Measurements from ENCODE around the gene P2RX1. TPM values are rescaled to one million over a fixed set of nuclear protein-coding genes. Genes with fewer than 3 reads are reported as not detected.

The P2RX1 gene
- total RNA-seq, 1 donor from 2014 or later, result 4.2 TPM

DNA sequence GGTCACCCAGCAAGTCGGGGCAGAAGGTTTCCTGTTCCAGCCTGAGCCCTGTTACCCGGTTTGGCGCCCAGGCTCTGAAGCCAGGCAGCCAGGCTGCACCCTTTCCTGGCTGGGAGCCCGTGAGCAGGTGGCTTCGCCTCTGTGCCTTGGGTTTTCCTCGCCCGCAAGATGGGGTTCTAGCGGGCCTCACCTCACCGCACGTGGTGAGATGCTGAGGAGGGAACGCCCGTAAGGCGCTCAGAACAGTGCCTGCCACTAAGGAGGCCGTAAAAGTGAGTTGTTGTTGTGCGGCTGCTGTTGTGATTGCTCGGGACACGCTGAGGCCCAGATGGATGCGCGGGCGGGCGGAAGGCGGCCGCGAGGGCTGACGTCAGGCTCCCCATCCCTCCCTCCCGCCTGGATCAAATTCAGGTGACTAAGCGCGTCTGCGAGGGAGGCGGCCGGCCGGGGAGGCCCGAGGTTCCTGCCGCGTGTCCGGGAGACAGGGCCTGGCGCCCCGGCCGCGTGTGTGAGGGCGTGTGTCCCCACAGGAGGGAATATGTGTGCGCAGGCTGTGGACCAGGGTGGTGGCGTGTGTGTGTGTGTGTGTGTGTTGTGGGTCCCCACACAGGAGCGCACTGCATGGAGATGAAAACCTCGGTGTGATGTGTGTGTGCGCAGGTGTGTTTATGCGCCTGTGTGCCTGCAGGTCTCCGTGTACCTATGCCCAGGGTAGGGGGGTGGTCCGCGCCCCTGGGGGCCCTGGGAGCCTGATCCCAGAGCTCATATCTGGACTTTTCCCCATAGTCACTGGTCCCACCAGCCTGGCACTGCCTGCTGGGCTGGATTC, 27.7 kb downstream of the P2RX1 start:
- intact Hi-C loops (cut with DNase I), result no loop called here
- no peaks in the 10 kb centered on the region for H3K27me3 ChIP-seq
- H3K27ac ChIP-seq, result peak overlapping the region; percentile 96
- peaks cover 79% of the 10 kb centered on the region for H3K4me1 ChIP-seq
- H3K4me3 ChIP-seq, result peak overlapping the region in 1 of 2 donors; percentile 11
- DNase-seq (ENCODE audit: extremely low spot score in 2 of 2), result peak in 1 of 2 donors; percentile 97
- no peaks in the 10 kb centered on the region for H3K9me3 ChIP-seq
- peaks cover 0 to 13% of the 10 kb centered on the region in 2 donors for H3K36me3 ChIP-seq
- TF ChIP-seq POLR2A (IDR thresholded peaks at IDR 0.05), result peak in 1 of 2 donors; percentile 53
- peak; percentile 92 to 95 for TF ChIP-seq POLR2AphosphoS5 (IDR thresholded peaks at IDR 0.05; ENCODE audit: insufficient read depth in 1 of 2, low read depth in 1 of 2)
- TF ChIP-seq, protein P1, sequence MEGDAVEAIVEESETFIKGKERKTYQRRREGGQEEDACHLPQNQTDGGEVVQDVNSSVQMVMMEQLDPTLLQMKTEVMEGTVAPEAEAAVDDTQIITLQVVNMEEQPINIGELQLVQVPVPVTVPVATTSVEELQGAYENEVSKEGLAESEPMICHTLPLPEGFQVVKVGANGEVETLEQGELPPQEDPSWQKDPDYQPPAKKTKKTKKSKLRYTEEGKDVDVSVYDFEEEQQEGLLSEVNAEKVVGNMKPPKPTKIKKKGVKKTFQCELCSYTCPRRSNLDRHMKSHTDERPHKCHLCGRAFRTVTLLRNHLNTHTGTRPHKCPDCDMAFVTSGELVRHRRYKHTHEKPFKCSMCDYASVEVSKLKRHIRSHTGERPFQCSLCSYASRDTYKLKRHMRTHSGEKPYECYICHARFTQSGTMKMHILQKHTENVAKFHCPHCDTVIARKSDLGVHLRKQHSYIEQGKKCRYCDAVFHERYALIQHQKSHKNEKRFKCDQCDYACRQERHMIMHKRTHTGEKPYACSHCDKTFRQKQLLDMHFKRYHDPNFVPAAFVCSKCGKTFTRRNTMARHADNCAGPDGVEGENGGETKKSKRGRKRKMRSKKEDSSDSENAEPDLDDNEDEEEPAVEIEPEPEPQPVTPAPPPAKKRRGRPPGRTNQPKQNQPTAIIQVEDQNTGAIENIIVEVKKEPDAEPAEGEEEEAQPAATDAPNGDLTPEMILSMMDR (IDR thresholded peaks at IDR 0.05), result no peak

DNA sequence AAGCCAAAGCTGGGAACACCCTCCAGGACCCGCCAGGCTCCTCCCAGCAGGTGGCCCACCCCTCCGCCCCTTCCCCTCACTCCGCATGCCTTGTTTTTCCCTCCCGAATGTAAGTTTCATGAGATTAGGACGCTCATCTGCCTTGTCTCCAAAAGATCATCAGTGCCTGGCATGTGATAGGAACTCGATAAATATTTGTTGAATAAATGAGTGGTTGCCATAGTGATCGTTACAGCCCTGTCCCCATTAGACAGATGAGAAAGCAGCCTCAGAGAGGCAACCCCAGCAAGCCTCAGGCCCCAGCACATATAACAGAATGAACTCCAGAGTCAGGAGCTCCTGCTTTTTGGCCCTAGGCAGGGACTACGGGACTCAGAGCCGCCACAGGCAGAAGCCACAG, 28.5 kb downstream of the P2RX1 start:
- H3K9me3 ChIP-seq, result no peaks in the 10 kb centered on the region
- DNase-seq (ENCODE audit: extremely low spot score in 2 of 2), result no peak
- intact Hi-C loops (cut with DNase I), result no loop called here
- TF ChIP-seq POLR2A (IDR thresholded peaks at IDR 0.05) (no peak), POLR2AphosphoS5 (IDR thresholded peaks at IDR 0.05; ENCODE audit: insufficient read depth in 1 of 2, low read depth in 1 of 2) (no peak)
- TF ChIP-seq, protein P1 (IDR thresholded peaks at IDR 0.05), result no peak
- H3K4me1 ChIP-seq, result peaks cover 74% of the 10 kb centered on the region
- H3K36me3 ChIP-seq, result peaks cover 0 to 21% of the 10 kb centered on the region in 2 donors
- no peak overlapping the region for H3K4me3 ChIP-seq
- no peaks in the 10 kb centered on the region for H3K27me3 ChIP-seq
- H3K27ac ChIP-seq, result peak overlapping the region; percentile 96

DNA sequence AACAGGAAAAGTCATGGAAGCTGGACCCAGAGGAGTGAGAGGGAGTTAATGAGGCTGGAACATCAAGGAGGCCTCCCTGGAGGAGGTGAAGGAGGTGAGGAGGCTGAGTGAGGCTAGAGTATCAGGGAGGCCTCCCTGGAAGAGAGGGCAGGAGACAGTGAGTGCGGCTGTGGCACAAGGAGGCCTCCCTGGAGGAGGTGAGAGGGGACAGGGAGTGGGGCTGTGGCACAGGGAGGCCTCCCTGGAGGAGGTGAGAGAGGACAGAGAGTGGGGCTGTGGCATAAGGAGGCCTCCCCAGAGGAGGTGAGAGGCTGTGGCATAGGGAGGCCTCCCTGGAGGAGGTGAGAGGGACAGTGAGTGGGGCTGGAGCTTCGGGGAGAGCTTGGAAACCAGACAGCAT, 28.9 kb downstream of the P2RX1 start:
- H3K27ac ChIP-seq, result peak overlapping the region; percentile 96
- no peaks in the 10 kb centered on the region for H3K9me3 ChIP-seq
- peaks cover 72% of the 10 kb centered on the region for H3K4me1 ChIP-seq
- H3K4me3 ChIP-seq, result no peak overlapping the region
- H3K27me3 ChIP-seq, result no peaks in the 10 kb centered on the region
- intact Hi-C loops (cut with DNase I), result no loop called here
- no peak for DNase-seq (ENCODE audit: extremely low spot score in 2 of 2)
- TF ChIP-seq POLR2A (IDR thresholded peaks at IDR 0.05) (no peak), POLR2AphosphoS5 (IDR thresholded peaks at IDR 0.05; ENCODE audit: insufficient read depth in 1 of 2, low read depth in 1 of 2) (no peak)
- TF ChIP-seq, protein P1 (IDR thresholded peaks at IDR 0.05), result no peak
- peaks cover 0 to 25% of the 10 kb centered on the region in 2 donors for H3K36me3 ChIP-seq

DNA sequence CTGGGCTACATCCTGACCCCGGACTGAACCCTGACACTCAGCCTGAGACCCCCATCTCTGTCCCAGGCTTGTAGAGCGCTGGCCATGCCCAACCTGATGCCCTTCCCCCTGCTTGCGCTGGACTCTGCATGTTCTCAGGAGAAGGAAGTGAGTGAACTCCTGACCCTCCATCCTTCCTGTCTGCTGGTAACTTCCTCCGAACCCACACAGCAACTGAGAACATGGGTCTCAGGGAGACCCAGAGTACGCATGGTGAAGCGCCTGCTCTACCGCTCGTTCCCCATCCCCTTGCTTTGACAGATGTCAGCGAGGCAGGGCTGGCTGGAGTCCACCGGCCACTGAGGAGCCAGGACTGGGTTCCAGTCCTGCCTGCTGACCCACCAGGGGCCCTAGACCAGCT, 29.5 kb downstream of the P2RX1 start:
- Histone ChIP-seq H3K27me3 (no peaks in the 10 kb centered on the region), H3K9me3 (no peaks in the 10 kb centered on the region), H3K36me3 (peaks cover 0 to 30% of the 10 kb centered on the region in 2 donors), H3K4me1 (peaks cover 66% of the 10 kb centered on the region), H3K27ac (peak overlapping the region; percentile 96), H3K4me3 (no peak overlapping the region)
- DNase-seq (ENCODE audit: extremely low spot score in 2 of 2), result no peak
- intact Hi-C loops (cut with DNase I), result no loop called here
- TF ChIP-seq, protein P1 (IDR thresholded peaks at IDR 0.05), result no peak
- TF ChIP-seq POLR2A (IDR thresholded peaks at IDR 0.05), result no peak
- no peak for TF ChIP-seq POLR2AphosphoS5 (IDR thresholded peaks at IDR 0.05; ENCODE audit: insufficient read depth in 1 of 2, low read depth in 1 of 2)

DNA sequence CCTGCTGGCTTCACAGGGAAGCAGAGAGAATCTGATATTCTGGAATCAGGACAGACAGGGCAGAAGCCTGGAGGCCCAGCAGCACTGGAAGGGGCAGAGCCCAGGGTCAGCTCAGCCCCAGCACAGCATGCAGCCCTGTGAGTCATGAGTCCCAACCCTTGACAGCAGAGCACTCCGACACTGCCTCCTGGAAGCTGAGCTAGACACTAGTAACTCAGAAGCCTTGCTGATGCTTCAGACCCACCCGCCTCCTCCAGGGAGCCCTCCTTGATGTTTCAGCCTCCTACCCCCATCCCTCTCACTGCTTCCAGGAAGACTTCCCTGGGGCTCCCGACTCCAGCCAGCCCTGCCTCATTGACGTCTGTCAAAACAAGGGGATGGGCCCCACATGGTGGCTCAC, 30.3 kb downstream of the P2RX1 start:
- Histone ChIP-seq H3K4me1 (peaks cover 58% of the 10 kb centered on the region), H3K4me3 (no peak overlapping the region), H3K27me3 (no peaks in the 10 kb centered on the region), H3K9me3 (no peaks in the 10 kb centered on the region), H3K36me3 (peaks cover 0 to 30% of the 10 kb centered on the region in 2 donors), H3K27ac (peak overlapping the region; percentile 96)
- intact Hi-C loops (cut with DNase I), result no loop called here
- TF ChIP-seq POLR2AphosphoS5 (IDR thresholded peaks at IDR 0.05; ENCODE audit: insufficient read depth in 1 of 2, low read depth in 1 of 2) (no peak), POLR2A (IDR thresholded peaks at IDR 0.05) (no peak)
- TF ChIP-seq, protein P1 (IDR thresholded peaks at IDR 0.05), result no peak
- no peak for DNase-seq (ENCODE audit: extremely low spot score in 2 of 2)

Measured in vagina (tissue), 2 donors.